HCEC 1CT (cell line): ENCODE results near the gene LSS.
"Not testable (repeated sequence)": the region's sequence is repeated elsewhere in the genome, so short reads cannot be mapped to it uniquely, and the experiment has no call there.

Experiments
- DNase-seq: peaks from one replicate; pipeline ENCODE4 v3.0.0-alpha.2; 2017

LSS gene

GRCh38 chr21:46151261-46151988 is 77.1 kb downstream of the LSS start:
- no peak for DNase-seq

GRCh38 chr21:46150491-46151121 is 78.0 kb downstream of the LSS start:
- no peak for DNase-seq

GRCh38 chr21:46150073-46150472 is 78.5 kb downstream of the LSS start:
- no peak for DNase-seq

GRCh38 chr21:46149205-46149901 is 79.2 kb downstream of the LSS start:
- DNase-seq = no peak

DNA sequence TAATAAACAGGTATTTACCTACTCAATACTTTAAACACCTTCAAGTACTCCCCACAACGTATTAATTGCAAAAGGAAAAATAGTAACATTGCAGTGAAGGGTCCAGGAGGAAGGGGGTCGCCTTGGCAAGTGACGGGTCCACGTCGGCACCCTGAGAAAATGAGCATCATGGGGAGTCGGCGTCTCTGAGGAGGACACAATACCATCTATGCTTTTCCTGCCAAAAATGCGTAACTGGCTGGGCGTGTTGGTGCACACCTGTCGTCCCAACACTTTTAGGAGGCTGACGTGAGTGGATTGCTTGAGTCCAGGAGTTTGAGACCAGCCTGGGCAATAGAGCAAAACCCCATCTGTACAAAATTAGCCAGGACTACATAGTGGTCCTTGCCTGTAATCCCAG is 80.5 kb downstream of the LSS start:
- DNase-seq = no peak

DNA sequence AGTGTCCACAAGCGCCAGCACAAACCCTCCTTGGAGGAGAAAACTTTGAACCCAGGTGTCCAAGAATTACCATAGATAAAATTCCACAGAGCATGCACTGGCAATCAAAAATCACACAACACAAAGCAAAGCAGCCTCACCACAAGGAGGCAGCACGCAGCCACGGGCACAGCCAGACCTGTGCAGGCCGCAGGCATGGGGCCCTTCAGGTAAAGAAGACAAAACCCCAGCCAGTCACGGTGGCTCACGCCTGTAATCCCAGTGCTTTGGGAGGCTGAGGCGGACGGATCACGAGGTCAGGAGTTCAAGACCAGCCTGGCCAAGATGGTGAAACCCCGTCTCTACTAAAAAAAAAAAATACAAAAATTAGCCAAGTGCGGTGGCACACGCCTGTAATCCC is 81.1 kb downstream of the LSS start:
- DNase-seq = not testable (repeated sequence)

- no peak for DNase-seq
Measured at GRCh38 chr21:46146856-46147255, 81.7 kb downstream of the LSS start.

- DNase-seq = no peak
Measured at GRCh38 chr21:46145840-46146691, 82.5 kb downstream of the LSS start.

DNA sequence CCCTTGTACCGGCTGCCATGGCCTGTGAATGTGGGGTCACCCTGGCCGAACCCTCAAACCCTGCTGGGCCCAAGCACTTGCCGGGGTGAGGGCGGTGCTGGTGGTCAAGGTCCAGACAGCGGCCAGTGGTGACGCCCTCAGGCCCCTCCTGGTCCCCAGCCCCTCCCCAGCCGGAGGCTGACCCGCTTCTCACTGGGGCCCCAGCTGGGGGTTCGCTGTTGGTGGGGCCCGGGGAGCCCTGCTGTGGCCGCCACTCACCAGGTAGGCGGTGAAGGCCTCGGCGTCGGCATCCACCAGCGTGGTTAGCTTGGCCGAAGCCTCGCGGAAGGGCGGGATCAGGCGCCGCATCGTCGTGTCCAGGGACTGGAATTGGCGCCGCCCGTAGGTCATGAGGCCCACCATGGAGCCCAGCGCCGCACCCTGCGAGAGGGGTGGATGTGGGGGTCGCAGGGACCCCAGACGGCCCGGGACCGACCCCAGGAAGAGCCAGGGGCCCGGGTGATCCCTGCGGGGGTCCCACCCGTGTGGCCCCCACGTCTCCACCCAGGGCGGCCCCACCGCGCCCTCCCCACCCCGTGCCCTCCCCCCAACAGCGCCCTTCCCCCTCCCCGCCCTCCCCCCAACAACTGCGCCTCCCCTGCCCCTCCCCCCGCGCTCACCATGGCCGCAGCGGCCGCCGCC is 83.3 kb downstream of the LSS start:
- DNase-seq = no peak

DNA sequence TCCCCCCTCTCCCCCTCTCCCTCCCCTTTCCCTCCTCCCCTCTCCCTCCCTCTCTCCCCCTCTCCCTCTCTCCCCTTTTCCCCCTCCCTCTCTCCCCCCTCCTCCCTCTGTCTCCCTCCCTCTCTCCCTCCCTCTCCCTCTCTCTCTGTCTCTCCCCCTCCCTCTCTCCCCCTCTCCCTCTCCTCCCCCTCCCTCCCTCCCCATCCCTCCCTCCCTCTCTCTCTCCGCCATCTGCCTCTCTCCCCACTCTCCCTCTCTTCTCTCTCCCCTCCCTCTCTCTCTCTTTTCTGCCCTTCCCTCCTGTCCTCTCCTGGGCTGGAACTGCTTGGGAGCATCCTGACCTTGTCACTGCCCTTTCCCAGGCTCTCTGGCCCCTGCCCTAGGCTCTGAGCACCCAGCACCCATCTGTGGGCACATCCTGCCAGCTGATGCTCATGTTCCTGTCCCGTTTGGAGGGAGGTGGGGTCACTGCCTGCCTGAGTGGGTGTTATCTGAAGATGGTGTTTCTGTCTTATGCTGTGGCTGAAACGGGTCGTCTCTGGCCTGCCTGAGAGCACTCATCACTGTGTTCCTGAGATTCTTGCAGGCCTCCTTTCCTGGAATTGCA is 84.0 kb downstream of the LSS start:
- no peak for DNase-seq

DNA sequence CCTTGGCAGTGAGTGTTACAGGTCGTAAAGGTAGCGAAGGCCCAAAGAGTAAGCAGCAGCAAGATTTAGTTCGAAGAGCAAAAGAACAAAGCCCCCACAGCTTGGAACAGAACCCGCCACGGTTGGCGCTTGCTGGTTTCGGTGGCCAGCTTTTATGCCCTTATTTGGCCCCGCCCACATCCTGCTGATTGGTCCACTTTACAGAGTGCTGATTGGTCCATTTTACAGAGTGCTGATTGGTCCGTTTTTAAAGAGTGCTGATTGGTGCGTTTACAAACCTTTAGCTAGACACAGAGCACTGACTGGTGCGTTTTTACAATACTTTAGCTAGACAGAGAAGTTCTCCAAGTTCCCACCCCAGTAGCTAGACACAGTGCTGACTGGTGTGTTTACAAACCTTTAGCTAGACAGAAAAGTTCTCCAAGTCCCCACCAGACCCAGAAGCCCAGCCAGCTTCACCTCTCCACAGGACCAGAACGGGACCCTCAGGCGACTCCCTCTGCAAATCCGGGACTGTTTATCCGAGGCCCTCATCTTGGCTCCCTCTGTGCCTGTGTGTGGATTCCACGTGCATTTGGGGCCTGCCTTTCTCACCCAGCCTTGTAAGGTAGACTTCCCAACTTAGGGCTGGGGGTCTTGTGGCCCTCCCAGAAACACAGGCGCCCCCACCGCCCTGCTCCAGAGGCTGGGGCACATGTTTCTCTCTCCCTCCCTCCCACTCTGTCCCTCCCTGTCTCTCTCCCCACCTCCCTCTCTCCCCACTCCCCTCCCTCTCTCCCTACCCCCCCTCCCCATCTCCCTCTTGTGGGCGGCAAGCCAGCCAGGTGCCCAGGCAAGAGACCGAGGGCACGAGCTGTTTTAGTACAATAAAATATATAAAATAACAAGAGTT is 85.7 kb downstream of the LSS start:
- DNase-seq = no peak

DNA sequence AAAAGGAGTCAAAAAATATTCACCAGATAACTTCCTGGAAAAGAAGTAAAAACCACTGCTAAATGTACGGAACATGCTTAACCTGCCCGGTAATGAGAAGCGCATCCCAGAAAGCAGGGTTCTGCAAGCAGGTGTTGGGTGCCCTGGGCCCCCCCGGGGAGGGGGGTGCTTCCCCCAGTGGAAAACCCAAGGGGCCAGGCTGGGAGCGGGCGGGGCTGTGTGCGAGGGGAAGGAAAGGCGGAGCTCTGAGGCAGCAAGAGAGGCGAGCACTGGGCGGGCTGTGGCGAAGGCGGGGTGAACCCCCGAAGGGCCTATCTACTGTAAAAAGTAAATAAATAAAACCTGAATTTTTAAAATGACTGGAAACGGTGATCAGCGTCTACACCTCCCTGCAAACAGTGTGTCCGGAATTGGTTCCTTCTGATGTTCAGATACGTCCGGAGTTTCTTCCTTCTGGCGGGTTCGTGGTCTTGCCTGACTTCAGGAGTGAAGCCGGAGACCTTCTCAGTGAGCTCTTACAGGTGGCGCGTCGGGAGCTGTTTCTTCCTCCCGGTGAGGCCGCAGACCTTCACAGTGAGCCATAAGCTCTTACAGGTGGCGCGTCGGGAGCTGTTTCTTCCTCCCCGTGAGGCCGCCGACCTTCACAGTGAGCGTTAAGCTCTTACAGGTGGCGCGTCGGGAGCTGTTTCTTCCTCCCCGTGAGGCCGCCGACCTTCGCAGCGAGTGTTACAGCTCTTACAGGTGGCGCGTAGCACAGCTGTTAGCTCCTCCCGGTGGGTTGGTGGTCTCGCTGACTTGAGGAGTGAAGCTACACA is 86.6 kb downstream of the LSS start:
- no peak for DNase-seq

- not testable (repeated sequence) for DNase-seq
Measured at GRCh38 chr21:46140352-46141003, 88.1 kb downstream of the LSS start.

- DNase-seq = no peak
Measured at GRCh38 chr21:46139686-46140085, 88.9 kb downstream of the LSS start.

GRCh38 chr21:46138383-46138970 is 90.1 kb downstream of the LSS start:
- no peak for DNase-seq
